Measurements from ENCODE around the gene NCAPG. TPM values are rescaled to one million over a fixed set of nuclear protein-coding genes. Genes with fewer than 3 reads are reported as not detected.
A peak's percentile ranks its signal among the peaks of the same experiment; 100 is the strongest.

The NCAPG gene
- 20.7 and 25.2 TPM in 2 replicates for total RNA-seq (2014; rRNA removed; shearing (Covaris generic))

GRCh38 chr4:17810260-17811077 is at the start of gene NCAPG, which contains the start of gene DCAF16:
TSS of gene NCAPG (plus strand) at chr4:17810979. CDS start at chr4:17811078, 99 bp downstream.
TSS of gene DCAF16 (minus strand) at chr4:17810757. CDS start at chr4:17804141, 6,616 bp downstream.
- DNase-seq (ENCODE audit: low spot score), result peak; percentile 100

GRCh38 chr4:17761062-17761461 is 49.7 kb upstream of the NCAPG start:
- DNase-seq (ENCODE audit: low spot score), result no peak

- peak; percentile 34 for DNase-seq (ENCODE audit: low spot score)
Measured at GRCh38 chr4:17762726-17763125, 48.1 kb upstream of the NCAPG start.

GRCh38 chr4:17763416-17763815 is 47.4 kb upstream of the NCAPG start:
- DNase-seq (ENCODE audit: low spot score), result no peak

- no peak for DNase-seq (ENCODE audit: low spot score)
Measured at GRCh38 chr4:17763931-17764330, 46.8 kb upstream of the NCAPG start.

GRCh38 chr4:17765514-17766286 is 45.1 kb upstream of the NCAPG start:
- DNase-seq (ENCODE audit: low spot score), result no peak

- DNase-seq (ENCODE audit: low spot score), result no peak
Measured at GRCh38 chr4:17766826-17767458, 43.8 kb upstream of the NCAPG start.

GRCh38 chr4:17769406-17770174 is 41.2 kb upstream of the NCAPG start:
- no peak for DNase-seq (ENCODE audit: low spot score)

GRCh38 chr4:17770845-17771244 is 39.9 kb upstream of the NCAPG start:
- no peak for DNase-seq (ENCODE audit: low spot score)

- DNase-seq (ENCODE audit: low spot score), result no peak
Measured at GRCh38 chr4:17771284-17771908, 39.4 kb upstream of the NCAPG start.

- DNase-seq (ENCODE audit: low spot score), result no peak
Measured at GRCh38 chr4:17773135-17773698, 37.6 kb upstream of the NCAPG start.

GRCh38 chr4:17778431-17778830 is 32.3 kb upstream of the NCAPG start:
- DNase-seq (ENCODE audit: low spot score), result no peak

- DNase-seq (ENCODE audit: low spot score), result no peak
Measured at GRCh38 chr4:17780501-17781299, 30.1 kb upstream of the NCAPG start.

GRCh38 chr4:17781300-17782287 is 29.2 kb upstream of the NCAPG start, which contains the start of gene FAM184B:
TSS of gene FAM184B (minus strand) at chr4:17781621. CDS start at chr4:17781299, 322 bp downstream.
- no peak for DNase-seq (ENCODE audit: low spot score)

- DNase-seq (ENCODE audit: low spot score), result peak; percentile 36
Measured at GRCh38 chr4:17785858-17786257, 24.9 kb upstream of the NCAPG start.

GRCh38 chr4:17786567-17786966 is 24.2 kb upstream of the NCAPG start:
- no peak for DNase-seq (ENCODE audit: low spot score)

- DNase-seq (ENCODE audit: low spot score), result no peak
Measured at GRCh38 chr4:17787315-17787714, 23.5 kb upstream of the NCAPG start.

GRCh38 chr4:17788956-17789355 is 21.8 kb upstream of the NCAPG start:
- DNase-seq (ENCODE audit: low spot score), result no peak
